HG03196 (cell line): Measurements from ENCODE around the gene ZNF511.

Experiments
- ATAC-seq: cut with Tn5 transposase; IDR thresholded peaks from one replicate; pipeline ENCODE4 v1.9.1; 2021; ENCODE audit not compliant: unreplicated experiment

Gene ZNF511

GRCh38 chr10:133334503-133335245 lies 26.0 kb downstream of the ZNF511 start:
- no peak for ATAC-seq

GRCh38 chr10:133335246-133336117 lies 26.8 kb downstream of the ZNF511 start:
- ATAC-seq, result no peak

GRCh38 chr10:133336118-133336576 lies 27.4 kb downstream of the ZNF511 start:
- ATAC-seq, result no peak

GRCh38 chr10:133336577-133337369 lies 28.1 kb downstream of the ZNF511 start, which contains the start of gene CALY:
TSS of gene CALY (minus strand) at chr10:133336896. CDS start at chr10:133328989, 7,907 bp downstream.
- no peak for ATAC-seq

- ATAC-seq, result no peak
Measured at GRCh38 chr10:133337370-133337725, 28.6 kb downstream of the ZNF511 start.

GRCh38 chr10:133338080-133339071 lies 29.7 kb downstream of the ZNF511 start:
- ATAC-seq, result no peak

GRCh38 chr10:133339708-133340380 lies 31.1 kb downstream of the ZNF511 start:
- ATAC-seq, result no peak

- ATAC-seq, result no peak
Measured at GRCh38 chr10:133341983-133342382, 33.3 kb downstream of the ZNF511 start.

- no peak for ATAC-seq
Measured at GRCh38 chr10:133342942-133343341, 34.2 kb downstream of the ZNF511 start.

- ATAC-seq, result no peak
Measured at GRCh38 chr10:133343558-133343957, 34.8 kb downstream of the ZNF511 start.

- no peak for ATAC-seq
Measured at GRCh38 chr10:133344236-133344635, 35.5 kb downstream of the ZNF511 start.

- ATAC-seq, result no peak
Measured at GRCh38 chr10:133346413-133346812, 37.7 kb downstream of the ZNF511 start.

GRCh38 chr10:133347710-133348517 lies 39.2 kb downstream of the ZNF511 start:
- no peak for ATAC-seq

GRCh38 chr10:133349160-133349568 lies 40.5 kb downstream of the ZNF511 start:
- ATAC-seq, result no peak

- ATAC-seq, result no peak
Measured at GRCh38 chr10:133349577-133350011, 40.9 kb downstream of the ZNF511 start.

GRCh38 chr10:133350283-133350949 lies 41.7 kb downstream of the ZNF511 start:
- ATAC-seq, result no peak

GRCh38 chr10:133350950-133351329 lies 42.2 kb downstream of the ZNF511 start:
- ATAC-seq, result no peak
